ENCODE data around the gene CALM3.
A peak's percentile ranks its signal among the peaks of the same experiment; 100 is the strongest.

Gene CALM3

DNA sequence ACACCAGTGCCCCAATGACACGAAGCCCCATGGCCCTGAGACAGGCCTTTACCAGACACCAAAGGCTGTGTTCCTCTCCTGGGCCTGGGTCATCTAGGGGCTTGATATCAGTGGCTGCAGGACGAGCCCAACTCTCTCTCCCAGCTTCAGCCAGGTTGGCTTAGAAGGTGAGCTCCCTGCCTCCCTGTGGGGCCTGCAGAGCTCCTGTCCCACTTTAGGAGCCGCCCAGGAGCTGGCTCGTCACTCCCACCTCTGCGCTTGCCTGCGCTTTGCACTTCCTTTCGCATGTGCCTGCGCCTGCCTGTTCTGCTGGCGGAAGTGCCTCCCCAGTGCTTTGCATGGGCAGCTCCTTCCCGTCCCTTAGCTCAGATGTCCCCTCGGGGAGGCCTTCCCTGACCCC is 4.9 kb downstream of the CALM3 start:
- peak overlapping the region; percentile 99; the same call in 1 of the 2 replicates for H3K27ac ChIP-seq
- TF ChIP-seq, protein P1, sequence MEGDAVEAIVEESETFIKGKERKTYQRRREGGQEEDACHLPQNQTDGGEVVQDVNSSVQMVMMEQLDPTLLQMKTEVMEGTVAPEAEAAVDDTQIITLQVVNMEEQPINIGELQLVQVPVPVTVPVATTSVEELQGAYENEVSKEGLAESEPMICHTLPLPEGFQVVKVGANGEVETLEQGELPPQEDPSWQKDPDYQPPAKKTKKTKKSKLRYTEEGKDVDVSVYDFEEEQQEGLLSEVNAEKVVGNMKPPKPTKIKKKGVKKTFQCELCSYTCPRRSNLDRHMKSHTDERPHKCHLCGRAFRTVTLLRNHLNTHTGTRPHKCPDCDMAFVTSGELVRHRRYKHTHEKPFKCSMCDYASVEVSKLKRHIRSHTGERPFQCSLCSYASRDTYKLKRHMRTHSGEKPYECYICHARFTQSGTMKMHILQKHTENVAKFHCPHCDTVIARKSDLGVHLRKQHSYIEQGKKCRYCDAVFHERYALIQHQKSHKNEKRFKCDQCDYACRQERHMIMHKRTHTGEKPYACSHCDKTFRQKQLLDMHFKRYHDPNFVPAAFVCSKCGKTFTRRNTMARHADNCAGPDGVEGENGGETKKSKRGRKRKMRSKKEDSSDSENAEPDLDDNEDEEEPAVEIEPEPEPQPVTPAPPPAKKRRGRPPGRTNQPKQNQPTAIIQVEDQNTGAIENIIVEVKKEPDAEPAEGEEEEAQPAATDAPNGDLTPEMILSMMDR (conservative IDR thresholded peaks at IDR 0.05), result no peak

DNA sequence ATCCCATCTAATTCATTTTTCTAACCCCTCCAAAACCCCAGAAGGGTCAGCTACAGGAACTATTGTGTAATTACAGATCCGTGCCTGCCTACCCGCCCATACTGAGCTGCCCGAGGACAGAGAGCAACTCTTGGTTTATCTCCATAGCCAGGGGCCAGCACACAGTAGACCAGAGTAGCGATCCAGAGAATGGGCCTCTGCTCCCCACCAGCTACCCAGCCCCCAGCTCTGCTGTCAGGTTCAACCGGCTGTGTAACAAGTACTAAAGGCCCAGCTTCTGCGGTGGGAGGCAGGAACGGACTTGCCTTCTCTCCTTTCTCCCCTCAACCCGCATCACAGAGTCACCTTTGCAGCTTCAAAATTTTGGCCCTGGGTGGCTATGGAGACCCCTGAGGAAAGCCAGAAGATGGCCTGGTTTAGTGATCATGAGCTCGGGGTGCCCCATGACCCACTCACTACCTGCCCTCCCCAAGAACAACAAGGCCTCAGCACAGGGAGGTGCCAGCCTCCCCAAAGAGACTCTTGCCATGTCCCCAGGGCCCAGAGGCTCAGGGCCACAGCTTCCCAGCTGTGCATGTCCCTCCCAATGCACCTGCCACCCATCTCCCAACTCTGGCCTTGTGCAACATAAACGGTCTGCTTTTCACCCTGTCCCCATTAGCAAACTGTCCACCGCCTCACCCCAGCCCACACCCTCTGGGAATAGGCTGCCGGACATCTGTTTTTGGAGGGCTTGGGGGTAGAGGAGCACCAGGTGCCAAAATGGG is 5.7 kb downstream of the CALM3 start:
- H3K27ac ChIP-seq, result 0 out of 2 replicates have a peak overlapping the region, but pooled peaks have one; percentile 99
- TF ChIP-seq, protein P1 (conservative IDR thresholded peaks at IDR 0.05), result no peak

DNA sequence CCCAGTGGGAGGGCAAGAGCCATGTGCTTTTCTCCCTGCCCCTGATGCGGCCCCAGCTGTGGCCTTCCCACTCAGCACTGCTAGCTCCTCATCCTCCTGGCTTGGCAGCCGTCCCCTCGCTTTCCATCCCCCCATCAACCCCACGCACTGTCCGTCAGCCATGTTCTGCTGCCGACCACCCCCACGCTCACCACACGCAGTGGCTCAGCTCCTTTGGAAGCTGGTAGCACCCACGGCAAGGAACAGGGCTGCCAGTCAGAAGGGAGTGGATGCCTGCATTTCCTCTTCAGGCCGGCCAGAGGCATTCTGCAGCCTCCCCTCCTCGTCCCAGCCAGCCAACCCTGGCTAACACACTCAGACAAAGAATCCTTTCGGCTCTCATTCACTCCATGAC is 6.3 kb downstream of the CALM3 start:
- no peak overlapping the region for H3K27ac ChIP-seq
- TF ChIP-seq, protein P1 (conservative IDR thresholded peaks at IDR 0.05), result no peak

DNA sequence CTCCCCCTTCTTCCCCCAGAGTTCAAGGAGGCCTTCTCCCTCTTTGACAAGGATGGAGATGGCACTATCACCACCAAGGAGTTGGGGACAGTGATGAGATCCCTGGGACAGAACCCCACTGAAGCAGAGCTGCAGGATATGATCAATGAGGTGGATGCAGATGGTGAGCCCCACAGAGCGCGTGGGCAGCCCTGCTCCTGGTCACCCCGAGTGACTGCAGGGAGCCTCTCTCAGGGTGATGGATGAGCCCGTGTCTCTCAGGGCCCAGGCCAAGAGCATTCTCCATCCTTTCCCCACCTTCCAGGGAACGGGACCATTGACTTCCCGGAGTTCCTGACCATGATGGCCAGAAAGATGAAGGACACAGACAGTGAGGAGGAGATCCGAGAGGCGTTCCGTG is 7.0 kb downstream of the CALM3 start:
- no peak overlapping the region for H3K27ac ChIP-seq
- TF ChIP-seq, protein P1 (conservative IDR thresholded peaks at IDR 0.05), result no peak

DNA sequence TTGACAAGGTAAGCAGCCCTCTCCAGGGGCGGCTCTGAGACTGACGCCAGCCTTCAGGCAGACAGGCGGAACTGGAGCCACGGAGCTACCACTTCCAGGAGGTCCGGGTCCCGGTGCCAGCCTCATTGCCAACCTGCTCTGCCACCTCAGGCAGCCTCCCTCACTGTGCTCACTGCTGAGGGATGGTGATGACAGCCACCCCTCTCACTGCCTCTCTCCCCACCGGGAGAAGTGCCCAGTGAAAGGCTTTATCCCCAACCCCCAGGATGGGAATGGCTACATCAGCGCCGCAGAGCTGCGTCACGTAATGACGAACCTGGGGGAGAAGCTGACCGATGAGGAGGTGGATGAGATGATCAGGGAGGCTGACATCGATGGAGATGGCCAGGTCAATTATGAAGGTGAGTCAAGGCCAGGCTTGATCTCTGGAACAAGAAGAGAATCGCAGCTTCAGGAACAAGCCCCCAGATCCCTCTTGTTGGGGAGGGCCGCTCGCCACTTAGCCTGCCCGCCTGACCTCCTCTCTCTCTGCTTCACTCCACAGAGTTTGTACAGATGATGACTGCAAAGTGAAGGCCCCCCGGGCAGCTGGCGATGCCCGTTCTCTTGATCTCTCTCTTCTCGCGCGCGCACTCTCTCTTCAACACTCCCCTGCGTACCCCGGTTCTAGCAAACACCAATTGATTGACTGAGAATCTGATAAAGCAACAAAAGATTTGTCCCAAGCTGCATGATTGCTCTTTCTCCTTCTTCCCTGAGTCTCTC is 7.6 kb downstream of the CALM3 start:
- H3K27ac ChIP-seq, result no peak overlapping the region
- TF ChIP-seq, protein P1 (conservative IDR thresholded peaks at IDR 0.05), result no peak

DNA sequence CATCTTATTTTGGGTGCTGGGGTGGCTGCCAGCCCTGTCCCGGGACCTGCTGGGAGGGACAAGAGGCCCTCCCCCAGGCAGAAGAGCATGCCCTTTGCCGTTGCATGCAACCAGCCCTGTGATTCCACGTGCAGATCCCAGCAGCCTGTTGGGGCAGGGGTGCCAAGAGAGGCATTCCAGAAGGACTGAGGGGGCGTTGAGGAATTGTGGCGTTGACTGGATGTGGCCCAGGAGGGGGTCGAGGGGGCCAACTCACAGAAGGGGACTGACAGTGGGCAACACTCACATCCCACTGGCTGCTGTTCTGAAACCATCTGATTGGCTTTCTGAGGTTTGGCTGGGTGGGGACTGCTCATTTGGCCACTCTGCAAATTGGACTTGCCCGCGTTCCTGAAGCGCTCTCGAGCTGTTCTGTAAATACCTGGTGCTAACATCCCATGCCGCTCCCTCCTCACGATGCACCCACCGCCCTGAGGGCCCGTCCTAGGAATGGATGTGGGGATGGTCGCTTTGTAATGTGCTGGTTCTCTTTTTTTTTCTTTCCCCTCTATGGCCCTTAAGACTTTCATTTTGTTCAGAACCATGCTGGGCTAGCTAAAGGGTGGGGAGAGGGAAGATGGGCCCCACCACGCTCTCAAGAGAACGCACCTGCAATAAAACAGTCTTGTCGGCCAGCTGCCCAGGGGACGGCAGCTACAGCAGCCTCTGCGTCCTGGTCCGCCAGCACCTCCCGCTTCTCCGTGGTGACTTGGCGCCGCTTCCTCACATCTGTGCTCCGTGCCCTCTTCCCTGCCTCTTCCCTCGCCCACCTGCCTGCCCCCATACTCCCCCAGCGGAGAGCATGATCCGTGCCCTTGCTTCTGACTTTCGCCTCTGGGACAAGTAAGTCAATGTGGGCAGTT is 8.6 kb downstream of the CALM3 start:
- TF ChIP-seq, protein P1 (conservative IDR thresholded peaks at IDR 0.05), result no peak
- no peak overlapping the region for H3K27ac ChIP-seq

DNA sequence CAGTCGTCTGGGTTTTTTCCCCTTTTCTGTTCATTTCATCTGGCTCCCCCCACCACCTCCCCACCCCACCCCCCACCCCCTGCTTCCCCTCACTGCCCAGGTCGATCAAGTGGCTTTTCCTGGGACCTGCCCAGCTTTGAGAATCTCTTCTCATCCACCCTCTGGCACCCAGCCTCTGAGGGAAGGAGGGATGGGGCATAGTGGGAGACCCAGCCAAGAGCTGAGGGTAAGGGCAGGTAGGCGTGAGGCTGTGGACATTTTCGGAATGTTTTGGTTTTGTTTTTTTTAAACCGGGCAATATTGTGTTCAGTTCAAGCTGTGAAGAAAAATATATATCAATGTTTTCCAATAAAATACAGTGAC is 9.3 kb downstream of the CALM3 start:
- H3K27ac ChIP-seq, result no peak overlapping the region
- TF ChIP-seq, protein P1 (conservative IDR thresholded peaks at IDR 0.05), result no peak

Measured in VCaP (cell line).